Heart right ventricle (tissue), 16 donors: ENCODE measurements around the gene QPCT. TPM values are rescaled to one million over a fixed set of nuclear protein-coding genes. Genes with fewer than 3 reads are reported as not detected.
A peak's percentile ranks its signal among the peaks of the same experiment; 100 is the strongest.

Experiments
- ATAC-seq, 8 donors: fragments of 200-7000 bp; cut with Tn5 transposase; one replicate each; pipeline ENCODE4 v1.9.1; 2020; ENCODE audit warnings: mild to moderate bottlenecking in 8 of 8, moderate library complexity in 8 of 8, moderate number of reproducible peaks in 1 of 8
- DNase-seq, 2 donors: peaks; one replicate each; pipeline ENCODE4 v3.0.0-alpha.2; 2020
- H3K27ac ChIP-seq, 10 donors: fragments of 200-600 bp; sonication (generic) in 2 of 10; one replicate each; pipeline versions ENCODE4 v1.5.0 to v1.8.0; 2020 to 2022; ENCODE audit warnings: mild to moderate bottlenecking in 3 of 10
- H3K27me3 ChIP-seq, 7 donors: fragments of 200-600 bp; one replicate each; pipeline ENCODE4 v1.8.0; 2021 to 2022; ENCODE audit warnings: mild to moderate bottlenecking in 2 of 7
- H3K36me3 ChIP-seq, 9 donors: fragments of 200-600 bp; sonication (generic) in 1 of 9; one replicate each; pipeline versions ENCODE4 v1.5.0 to v1.8.0; 2020 to 2022; ENCODE audit warnings: mild to moderate bottlenecking in 2 of 9
- H3K4me1 ChIP-seq, 9 donors: fragments of 200-600 bp; sonication (generic) in 1 of 9; one replicate each; pipeline versions ENCODE4 v1.5.0 to v1.8.0; 2020 to 2022; ENCODE audit warnings: mild to moderate bottlenecking in 4 of 9
- H3K4me3 ChIP-seq, 10 donors: fragments of 200-600 bp; sonication (generic) in 2 of 10; one replicate each; pipeline versions ENCODE4 v1.5.0 to v1.8.0; 2020 to 2022; ENCODE audit warnings: mild to moderate bottlenecking in 7 of 10, moderate library complexity in 2 of 10
- H3K9me3 ChIP-seq, 11 donors: fragments of 200-600 bp in 10 of 11; sonication (generic) in 2 of 11; one replicate each; pipeline versions ENCODE4 v1.5.0 to v1.8.0; 2013 to 2022; ENCODE audit warnings: mild to moderate bottlenecking in 2 of 11, control low read depth in 1 of 11, moderate library complexity in 1 of 11
- WGBS, 2 donors: extraction: QIAGEN DNeasy Blood & Tissue Kit; methylation state at CpG; one replicate each; pipeline ENCODE4 v1.1.7; 2013; ENCODE audit warnings: inconsistent platforms in 1 of 2; 5-methylcytosine and 5-hydroxymethylcytosine counted together
- intact Hi-C, 10 donors: fragments of 100-400 bp; cut with DNase I; formaldehyde crosslinking; loops; one replicate each; pipeline versions ENCODE4 v1.11.1 to v1.14.2; 2022
- polyA plus RNA-seq, 2 donors: library from polyadenylated mRNA; stranded (reverse); fragments of 200-250 nt; gene quantifications; one replicate each; pipeline ENCODE4 v1.2.3, GENCODE V29; 2013
- total RNA-seq, 10 donors: library from RNA; stranded (reverse); fragmentation: NEBNext Ultra II Directional in 3 of 10; extraction: Animal tissue kit (Norgen Biotek cat#: 25700) in 3 of 10; gene quantifications; one replicate each; pipeline versions ENCODE4 v1.2.1 to v1.2.4, GENCODE V29; 2021 to 2023
- TF ChIP-seq, protein P1 (sequence below), 9 donors: fragments of 200-600 bp; sonication (generic) in 2 of 9; IDR thresholded peaks; one replicate each; pipeline versions ENCODE4 v1.5.0 to v1.8.0; 2021 to 2022; ENCODE audit warnings: antibody characterized with exemption in 9 of 9, mild to moderate bottlenecking in 5 of 9, moderate library complexity in 1 of 9
- donor health status: Arrhythmogenic right ventricular cardiomyopathy.
- donor health status: ischemic (EF 13 %, LVEDD 7.1; RV severe dilation, severe dysfunction).
- donor health status: healthy with polysubstance abuse.
- donor health status: DM: no; HTN: yes; CAD: no.
- donor health status: DM: no; HTN: no; CAD: no.
- donor health status: ischemic (EF 25% LVEDD 6.9; RV normal size, moderate dysfunction).
- donor health status: ischemic (EF 25% LVEDD 5.7; RV mildly dilated, moderate dysfunction).
- donor health status: healthy.
- donor health status: DM: yes; HTN: yes; CAD: no.
- donor health status: Ischemic cardiomyopathy.
- donor health status: ischemic (EF 35%, LVEDD 5.7; RV mildly dilated, moderate dysfunction).
- donor health status: nonischemic (EF 11% LVEDD 7.7; RV severe dilation, severe dysfunction).
- donor health status: DM: yes; HTN: yes; CAD: no.
- donor health status: PGD.
- donor health status: ischemic (EF 29% LVEDD 5.4; RV normal size, mild dysfunction).
- donor health status: nonischemic (EF 23%, LVEDD 6.1; RV moderate dilation, normal function).

The QPCT gene
- total and polyA plus RNA-seq, 12 donors: 0.54 to 8.1 (median 2.4) TPM

DNA sequence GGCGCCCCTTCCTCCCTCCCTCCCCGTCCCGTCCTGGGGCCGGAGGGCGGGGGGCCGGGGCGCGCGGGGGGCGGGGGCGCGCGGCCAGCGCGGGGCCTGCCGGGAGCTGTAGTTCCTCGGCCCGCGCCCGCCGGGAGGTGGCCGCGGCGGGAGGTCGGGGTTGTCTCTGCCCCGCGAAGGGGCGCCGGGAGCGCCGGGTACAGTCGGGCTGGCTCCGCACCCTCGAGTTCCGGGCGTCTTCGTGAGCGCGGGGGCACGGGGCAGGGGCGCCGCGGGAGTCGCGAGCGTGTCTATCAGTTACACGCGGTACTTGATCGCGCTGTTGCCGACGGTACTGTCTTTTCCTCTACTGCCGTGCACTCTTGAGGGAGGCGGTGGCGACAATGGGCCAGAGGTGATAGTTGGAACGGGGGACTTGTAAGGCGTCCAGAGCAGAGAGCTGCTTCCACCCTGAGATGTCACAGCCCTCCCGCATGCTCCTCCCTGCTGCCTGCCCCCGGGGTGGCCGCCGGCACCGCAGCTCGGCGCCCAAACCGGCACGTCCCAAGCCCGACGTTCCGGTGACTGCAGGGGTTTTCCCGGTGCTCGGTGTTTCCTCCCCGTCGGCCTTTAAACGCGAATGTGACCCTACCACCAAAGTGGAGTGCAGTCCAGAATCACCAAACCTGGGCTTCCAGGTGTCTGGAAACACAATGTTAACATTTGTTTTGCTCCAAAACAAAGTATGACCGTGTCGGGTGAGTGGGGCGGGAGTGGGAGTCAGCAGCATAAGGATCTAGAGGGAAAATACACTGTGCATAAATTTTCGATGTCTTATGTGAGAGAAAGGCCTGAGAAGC lies 19.4 kb upstream of the QPCT start, which contains the start of gene PRKD3:
Gene PRKD3, minus strand, starts transcription at position 48 of the 839 bp plus-strand sequence. CDS start 8,309 bp downstream, outside the sequence.
- peak; percentile 80 to 94 (median 90) for ATAC-seq
- peak; percentile 43 to 53 for DNase-seq
- Histone ChIP-seq H3K27me3 (peaks cover 0 to 7% (median 0%) of the 10 kb centered on the region in 7 donors), H3K9me3 (no peaks in the 10 kb centered on the region), H3K27ac (peak within 1 kb of the TSS; percentile 81 to 95 (median 92)), H3K4me3 (peak within 1 kb of the TSS; percentile 61 to 91 (median 80)), H3K4me1 (peaks cover 0 to 58% (median 45%) of the 10 kb centered on the region in 9 donors), H3K36me3 (no peaks in the 10 kb centered on the region)
- TF ChIP-seq, protein P1, sequence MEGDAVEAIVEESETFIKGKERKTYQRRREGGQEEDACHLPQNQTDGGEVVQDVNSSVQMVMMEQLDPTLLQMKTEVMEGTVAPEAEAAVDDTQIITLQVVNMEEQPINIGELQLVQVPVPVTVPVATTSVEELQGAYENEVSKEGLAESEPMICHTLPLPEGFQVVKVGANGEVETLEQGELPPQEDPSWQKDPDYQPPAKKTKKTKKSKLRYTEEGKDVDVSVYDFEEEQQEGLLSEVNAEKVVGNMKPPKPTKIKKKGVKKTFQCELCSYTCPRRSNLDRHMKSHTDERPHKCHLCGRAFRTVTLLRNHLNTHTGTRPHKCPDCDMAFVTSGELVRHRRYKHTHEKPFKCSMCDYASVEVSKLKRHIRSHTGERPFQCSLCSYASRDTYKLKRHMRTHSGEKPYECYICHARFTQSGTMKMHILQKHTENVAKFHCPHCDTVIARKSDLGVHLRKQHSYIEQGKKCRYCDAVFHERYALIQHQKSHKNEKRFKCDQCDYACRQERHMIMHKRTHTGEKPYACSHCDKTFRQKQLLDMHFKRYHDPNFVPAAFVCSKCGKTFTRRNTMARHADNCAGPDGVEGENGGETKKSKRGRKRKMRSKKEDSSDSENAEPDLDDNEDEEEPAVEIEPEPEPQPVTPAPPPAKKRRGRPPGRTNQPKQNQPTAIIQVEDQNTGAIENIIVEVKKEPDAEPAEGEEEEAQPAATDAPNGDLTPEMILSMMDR (IDR thresholded peaks at IDR 0.05): no peak
- intact Hi-C loops: no loop called here
- 1 to 2% methylated on average over 67 to 79 of the region's 79 CpGs for WGBS, 2 donors

DNA sequence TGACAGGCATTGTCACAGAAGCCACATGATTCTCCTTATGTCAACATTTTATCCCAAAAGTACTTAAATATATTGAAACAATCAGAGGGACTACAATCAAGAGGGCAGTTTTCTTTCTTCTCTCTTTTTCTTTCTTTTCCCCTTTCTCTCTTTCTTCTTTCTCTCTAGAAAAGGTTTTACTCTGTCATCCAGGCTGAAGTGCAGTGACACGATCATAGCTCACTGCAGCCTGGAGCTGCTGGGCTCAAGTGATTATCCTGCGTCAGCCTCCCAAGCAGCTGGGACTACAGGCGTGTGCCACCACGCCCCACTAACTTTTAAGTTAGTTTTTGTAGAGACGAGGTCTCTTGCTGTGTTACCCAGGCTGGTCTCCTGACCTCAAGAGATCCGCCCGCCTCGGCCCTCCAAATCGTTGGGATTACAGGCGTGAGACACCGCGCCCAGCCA lies 18.8 kb upstream of the QPCT start:
- Histone ChIP-seq H3K36me3 (no peaks in the 10 kb centered on the region), H3K9me3 (no peaks in the 10 kb centered on the region), H3K27ac (peak overlapping the region in 9 of 10 donors; percentile 86 to 95 (median 93)), H3K27me3 (peaks cover 0 to 7% (median 0%) of the 10 kb centered on the region in 7 donors), H3K4me1 (peaks cover 0 to 52% (median 44%) of the 10 kb centered on the region in 9 donors), H3K4me3 (peak overlapping the region in 8 of 10 donors; percentile 71 to 91 (median 82))
- intact Hi-C loops: no loop called here
- WGBS, 2 donors: 91 to 92% methylated on average over 12 of the region's 12 CpGs
- DNase-seq (no peak), ATAC-seq (no peak)
- TF ChIP-seq, protein P1 (IDR thresholded peaks at IDR 0.05): no peak

DNA sequence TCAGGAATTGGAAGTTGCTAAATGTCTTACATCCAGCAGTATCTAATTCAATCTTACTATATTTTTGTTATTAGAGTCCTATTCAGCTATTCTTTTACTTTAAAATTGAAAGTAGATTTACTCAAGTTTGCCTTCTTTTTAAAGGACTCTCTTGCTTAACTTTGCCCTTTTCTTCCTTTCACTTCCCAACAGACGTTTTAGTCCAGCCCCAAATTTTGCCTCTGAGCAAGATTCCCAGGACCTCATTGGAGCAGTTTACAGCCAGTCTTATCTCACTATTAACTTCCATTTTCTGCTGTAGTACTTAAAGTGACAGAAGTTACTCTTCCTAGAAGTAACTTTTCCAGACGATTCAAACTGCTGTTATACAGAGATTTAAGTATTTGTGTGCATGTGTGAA lies 18.1 kb upstream of the QPCT start:
- intact Hi-C loops: no loop called here
- ATAC-seq: peak in 6 of 8 donors; percentile 32 to 75 (median 66)
- Histone ChIP-seq H3K36me3 (no peaks in the 10 kb centered on the region), H3K4me1 (peaks cover 0 to 47% (median 38%) of the 10 kb centered on the region in 9 donors), H3K9me3 (no peaks in the 10 kb centered on the region), H3K4me3 (peak overlapping the region in 7 of 10 donors; percentile 9 to 89 (median 79)), H3K27me3 (peaks cover 0 to 7% (median 0%) of the 10 kb centered on the region in 7 donors), H3K27ac (peak overlapping the region in 9 of 10 donors; percentile 86 to 95 (median 93))
- 10 to 26% methylated on average over 2 of the region's 2 CpGs for WGBS, 2 donors
- TF ChIP-seq, protein P1 (IDR thresholded peaks at IDR 0.05): no peak
- DNase-seq: peak in 1 of 2 donors; percentile 73

DNA sequence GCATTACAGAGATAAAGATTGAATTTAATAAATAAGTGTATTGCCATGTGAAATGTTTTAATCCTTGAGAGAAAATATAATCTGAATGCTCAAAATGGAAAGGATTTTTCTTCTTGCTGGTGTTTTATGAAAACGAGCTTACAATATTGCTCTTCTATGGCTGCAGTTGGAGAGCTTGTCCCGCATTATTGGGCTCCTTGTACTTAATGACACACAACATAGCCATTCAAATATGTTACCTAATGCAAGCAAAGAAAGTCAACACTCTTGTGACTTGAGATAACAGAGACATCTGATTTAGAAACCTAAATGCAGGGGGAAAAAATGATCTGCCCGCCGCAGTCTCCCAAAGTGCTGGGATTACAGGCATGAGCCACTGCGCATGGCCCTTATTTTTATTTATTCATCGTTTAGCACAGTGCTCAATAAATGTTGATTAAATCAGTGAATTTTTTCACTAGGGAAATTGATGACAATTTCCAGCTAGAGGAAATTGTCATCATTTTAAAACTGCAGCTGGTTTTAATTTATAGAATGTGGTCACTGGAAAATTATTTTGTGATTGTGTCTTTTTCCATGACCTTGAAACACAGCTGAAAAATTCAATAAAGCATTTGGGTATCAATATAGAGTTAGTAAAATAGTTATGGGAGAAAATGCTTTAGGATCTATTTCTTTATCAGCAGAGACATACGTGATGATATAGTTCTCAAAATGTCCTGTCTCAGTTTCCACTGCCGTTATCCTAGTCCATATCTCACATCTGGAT lies 17.4 kb upstream of the QPCT start:
- ATAC-seq (no peak), DNase-seq (no peak)
- Histone ChIP-seq H3K27me3 (peaks cover 0 to 7% (median 0%) of the 10 kb centered on the region in 7 donors), H3K36me3 (no peaks in the 10 kb centered on the region), H3K9me3 (no peaks in the 10 kb centered on the region), H3K4me3 (peak overlapping the region in 7 of 10 donors; percentile 9 to 89 (median 79)), H3K27ac (peak overlapping the region in 9 of 10 donors; percentile 22 to 95 (median 93)), H3K4me1 (peaks cover 0 to 39% (median 30%) of the 10 kb centered on the region in 9 donors)
- intact Hi-C loops: no loop called here
- TF ChIP-seq, protein P1 (IDR thresholded peaks at IDR 0.05): no peak
- 80% methylated on average over 8 of the region's 8 CpGs for WGBS, 2 donors
